Subcutaneous abdominal adipose tissue (tissue), 5 donors: Measurements from ENCODE around the gene FGD3.

ENCODE experiments used
- H3K27ac ChIP-seq: one replicate; pipeline ENCODE4 v1.7.0; 2013; ENCODE audit warnings: low read depth, mild to moderate bottlenecking, inconsistent platforms, low read length, moderate library complexity
- H3K27me3 ChIP-seq, 5 donors: one replicate each; pipeline ENCODE4 v1.7.0; 2013; ENCODE audit warnings: low read length in 5 of 5, inconsistent platforms in 1 of 5; ENCODE audit not compliant: control insufficient read depth in 5 of 5, insufficient read depth in 4 of 5
- H3K36me3 ChIP-seq, 5 donors: one replicate each; pipeline ENCODE4 v1.7.0; 2013; ENCODE audit warnings: low read length in 5 of 5; ENCODE audit not compliant: control insufficient read depth in 5 of 5, insufficient read depth in 5 of 5
- H3K4me1 ChIP-seq, 5 donors: one replicate each; pipeline ENCODE4 v1.7.0; 2013; ENCODE audit warnings: low read length in 5 of 5, mild to moderate bottlenecking in 3 of 5, moderate library complexity in 1 of 5; ENCODE audit not compliant: control insufficient read depth in 5 of 5, insufficient read depth in 5 of 5
- H3K4me3 ChIP-seq, 5 donors: one replicate each; pipeline ENCODE4 v1.7.0; 2013; ENCODE audit warnings: low read length in 5 of 5, low read depth in 1 of 5
- H3K9ac ChIP-seq, 5 donors: one replicate each; pipeline ENCODE4 v1.7.0; 2013; ENCODE audit warnings: low read length in 5 of 5, mild to moderate bottlenecking in 4 of 5, moderate library complexity in 3 of 5
- H3K9me3 ChIP-seq, 5 donors: one replicate each; pipeline ENCODE4 v1.7.0; 2013; ENCODE audit warnings: low read length in 5 of 5; ENCODE audit not compliant: control insufficient read depth in 5 of 5
- donor health status: healthy.
- donor health status: healthy.
- donor health status: healthy.
- donor health status: healthy.
- donor health status: healthy.

The FGD3 gene

DNA sequence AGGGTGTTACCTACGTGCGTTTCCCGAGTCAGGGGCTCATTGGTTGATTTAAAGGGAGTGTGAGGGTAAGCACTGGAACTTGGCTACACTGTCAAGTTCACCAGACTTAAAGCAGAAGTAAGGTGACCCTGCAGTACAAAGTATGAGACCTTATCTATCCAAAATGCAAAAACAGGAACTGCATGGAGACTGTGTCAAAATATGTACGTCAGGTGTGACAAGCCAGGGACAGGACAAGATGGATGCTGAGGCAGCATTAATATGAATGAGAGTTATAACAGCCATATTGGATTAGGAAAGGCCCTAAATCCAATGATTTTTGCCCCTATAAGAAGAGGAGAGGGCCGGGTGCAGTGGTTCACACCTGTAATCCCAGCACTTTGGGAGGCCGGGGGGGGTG, 95.8 kb downstream of the FGD3 start:
- no peak overlapping the region for H3K27ac ChIP-seq

DNA sequence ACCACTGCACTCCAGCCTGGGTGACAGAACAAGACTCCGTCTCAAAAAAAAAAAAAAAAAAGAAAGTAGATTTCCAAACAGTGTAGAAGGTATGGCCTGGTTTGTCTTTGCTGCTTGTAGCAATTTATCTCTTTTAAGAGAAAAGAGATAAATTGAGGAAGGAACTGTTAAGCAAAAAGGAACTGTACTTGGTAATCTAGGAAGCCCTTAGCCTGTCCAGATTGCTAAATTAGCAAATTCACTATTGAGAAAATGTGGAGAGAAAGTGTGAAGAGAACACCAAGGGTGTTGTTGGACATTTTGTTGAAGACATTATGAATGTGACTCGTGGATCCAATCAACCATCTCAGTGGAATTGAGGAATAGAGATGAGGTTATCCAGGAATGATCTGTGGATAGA, 98.2 kb downstream of the FGD3 start:
- H3K4me3 ChIP-seq = no peak overlapping the region
- H3K27me3 ChIP-seq = no peaks in the 10 kb centered on the region
- H3K9me3 ChIP-seq = no peaks in the 10 kb centered on the region
- no peak overlapping the region for H3K27ac ChIP-seq
- H3K4me1 ChIP-seq = peaks cover 0 to 5% (median 0%) of the 10 kb centered on the region in 5 donors
- no peaks in the 10 kb centered on the region for H3K36me3 ChIP-seq
- no peak overlapping the region for H3K9ac ChIP-seq

More for the DNA sequence above, 95.8 kb downstream of the FGD3 start:
- Histone ChIP-seq H3K9me3 (no peaks in the 10 kb centered on the region), H3K4me1 (peaks cover 0 to 11% (median under 1%) of the 10 kb centered on the region in 5 donors), H3K9ac (no peak overlapping the region), H3K36me3 (no peaks in the 10 kb centered on the region), H3K27me3 (peaks cover 0 to 2% (median 0%) of the 10 kb centered on the region in 5 donors), H3K4me3 (no peak overlapping the region)

DNA sequence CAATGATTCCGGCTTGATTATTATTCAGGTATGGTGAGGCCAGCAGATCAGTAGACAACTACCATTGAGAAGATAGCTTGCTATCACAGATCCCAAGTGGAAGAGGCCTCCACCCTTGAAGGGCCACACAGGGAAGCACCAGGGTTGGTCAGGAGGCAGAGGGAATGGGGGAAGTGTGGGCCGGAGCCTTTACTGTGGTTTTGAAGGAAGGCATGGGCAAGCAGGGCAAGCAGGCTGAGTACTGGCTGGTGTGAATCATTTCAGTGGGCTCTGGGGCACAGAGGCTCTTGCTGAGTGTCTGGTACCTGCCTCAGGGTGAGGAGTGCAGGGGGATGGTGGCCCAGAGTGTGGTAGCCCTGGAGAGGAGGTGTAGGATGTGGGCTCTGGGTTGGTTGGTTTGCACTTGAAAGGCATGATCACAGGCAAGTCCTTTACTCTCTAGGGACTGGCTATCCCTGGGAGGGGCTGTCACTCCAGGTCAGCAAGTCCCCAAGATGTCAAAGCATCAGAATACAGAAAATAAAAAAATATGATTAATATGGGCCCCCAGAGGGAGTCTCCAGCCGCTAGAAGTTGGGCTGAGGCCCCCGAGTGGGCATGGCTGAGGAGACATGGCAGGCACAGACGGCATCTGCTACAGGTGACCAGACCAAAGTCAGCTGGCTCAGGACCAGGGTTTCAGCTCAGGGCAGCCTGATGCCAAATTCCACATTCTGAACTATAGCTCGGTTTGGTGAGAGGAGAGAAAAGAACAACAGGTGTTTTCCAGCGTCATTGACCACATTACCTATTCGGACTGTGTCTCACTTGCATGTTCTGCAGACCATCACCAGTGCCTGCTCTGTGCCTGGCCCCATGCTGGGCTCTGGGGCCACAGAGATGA, 101.5 kb downstream of the FGD3 start:
- Histone ChIP-seq H3K4me3 (no peak overlapping the region), H3K27me3 (no peaks in the 10 kb centered on the region), H3K9ac (no peak overlapping the region), H3K4me1 (peaks cover 3 to 9% (median 8%) of the 10 kb centered on the region in 5 donors), H3K36me3 (no peaks in the 10 kb centered on the region), H3K9me3 (no peaks in the 10 kb centered on the region), H3K27ac (no peak overlapping the region)

DNA sequence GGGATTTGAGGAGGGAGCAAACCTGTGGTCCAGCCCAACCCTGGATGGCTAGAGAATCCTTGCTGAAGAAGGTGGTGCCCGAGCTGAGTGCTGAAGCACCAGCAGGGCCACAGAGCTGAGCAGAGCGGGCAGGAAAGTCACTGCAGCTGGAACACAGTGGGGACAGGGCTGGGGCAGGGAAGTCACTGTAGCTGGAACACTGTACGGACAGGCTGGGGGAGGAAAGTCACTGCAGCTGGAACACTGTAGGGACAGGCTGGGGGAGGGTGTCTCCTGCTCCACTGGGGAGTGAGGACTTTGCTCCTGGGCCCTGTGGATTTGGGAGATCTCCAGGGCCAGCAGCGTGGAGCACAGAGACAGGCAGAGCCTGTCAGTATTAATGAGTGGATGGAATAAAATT, 102.2 kb downstream of the FGD3 start:
- Histone ChIP-seq H3K36me3 (no peaks in the 10 kb centered on the region), H3K27ac (no peak overlapping the region)

GRCh38 chr9:93050231-93050630, 102.9 kb downstream of the FGD3 start:
- H3K4me3 ChIP-seq = no peak overlapping the region
- H3K27me3 ChIP-seq = no peaks in the 10 kb centered on the region
- H3K27ac ChIP-seq = no peak overlapping the region
- H3K4me1 ChIP-seq = peaks cover 3 to 16% (median 9%) of the 10 kb centered on the region in 5 donors
- H3K36me3 ChIP-seq = no peaks in the 10 kb centered on the region
- no peaks in the 10 kb centered on the region for H3K9me3 ChIP-seq
- no peak overlapping the region for H3K9ac ChIP-seq

More for the DNA sequence above, 102.2 kb downstream of the FGD3 start:
- H3K9ac ChIP-seq = no peak overlapping the region
- H3K4me1 ChIP-seq = peaks cover 3 to 10% (median 8%) of the 10 kb centered on the region in 5 donors
- no peak overlapping the region for H3K4me3 ChIP-seq
- no peaks in the 10 kb centered on the region for H3K9me3 ChIP-seq
- no peaks in the 10 kb centered on the region for H3K27me3 ChIP-seq

DNA sequence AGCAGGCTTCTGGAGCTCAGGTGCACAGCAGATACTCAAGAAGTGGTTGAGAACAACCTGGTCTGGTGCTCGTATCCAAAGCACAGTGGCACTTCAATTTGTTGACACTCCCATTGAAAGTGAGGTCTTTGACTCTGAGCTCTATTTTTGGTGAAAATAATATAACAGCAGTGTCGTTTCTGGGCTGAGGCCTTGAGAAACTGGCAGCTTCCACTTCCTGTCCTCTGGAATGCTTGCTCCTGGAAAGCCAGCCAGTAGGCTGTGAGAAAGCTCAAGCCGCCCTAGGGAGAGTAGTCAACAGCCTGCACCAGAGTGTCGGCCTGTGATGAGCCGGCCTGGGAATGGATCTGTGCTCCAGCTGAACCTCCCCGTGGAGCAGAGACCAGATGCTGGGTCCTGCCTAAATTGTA, 104.4 kb downstream of the FGD3 start:
- Histone ChIP-seq H3K4me1 (peaks cover 3 to 19% (median 9%) of the 10 kb centered on the region in 5 donors), H3K4me3 (no peak overlapping the region)

DNA sequence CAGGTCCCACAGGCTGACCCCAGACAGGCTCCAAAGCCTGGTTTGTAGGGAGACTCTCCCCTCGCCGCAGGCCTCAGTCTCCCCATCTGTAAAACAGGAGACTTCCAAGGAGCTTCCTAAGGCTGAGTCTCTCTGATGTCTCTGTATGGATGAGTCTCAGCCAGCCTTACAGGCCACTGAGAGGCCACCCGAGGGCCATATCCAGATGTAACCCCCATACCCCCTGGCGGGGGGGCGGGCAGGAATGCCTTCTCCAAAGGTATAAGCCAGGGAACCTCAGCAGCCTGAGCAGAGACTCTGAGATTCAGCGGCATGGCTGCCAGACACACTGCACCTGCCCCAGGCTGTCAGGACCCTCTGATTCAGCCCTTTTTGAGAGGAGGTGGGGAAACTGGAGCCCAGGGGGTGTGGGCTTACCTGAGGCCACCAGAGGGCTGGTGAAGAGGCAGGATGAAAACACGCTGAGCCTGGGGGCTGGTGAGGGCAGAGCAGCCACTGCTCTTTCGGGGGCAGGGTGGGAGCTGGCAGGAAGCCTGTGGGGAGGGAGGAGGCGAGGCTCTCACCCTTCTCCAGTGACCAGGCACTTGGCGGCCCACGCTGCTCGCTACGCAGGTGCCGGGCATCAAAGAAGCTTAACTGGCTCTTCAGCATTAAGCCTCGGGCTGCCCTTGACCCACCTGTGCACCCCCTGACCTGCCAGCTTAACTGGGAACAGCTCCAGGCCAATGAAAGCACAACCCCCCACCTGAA, 105.6 kb downstream of the FGD3 start:
- Histone ChIP-seq H3K9me3 (no peaks in the 10 kb centered on the region), H3K4me3 (no peak overlapping the region), H3K27ac (no peak overlapping the region), H3K4me1 (peaks cover 3 to 19% (median 9%) of the 10 kb centered on the region in 5 donors), H3K36me3 (no peaks in the 10 kb centered on the region), H3K27me3 (no peaks in the 10 kb centered on the region), H3K9ac (no peak overlapping the region)

More for the DNA sequence above, 104.4 kb downstream of the FGD3 start:
- no peaks in the 10 kb centered on the region for H3K27me3 ChIP-seq
- no peaks in the 10 kb centered on the region for H3K36me3 ChIP-seq
- H3K27ac ChIP-seq = no peak overlapping the region
- H3K9ac ChIP-seq = peak overlapping the region in 2 of 5 donors; percentile 2 to 8
- H3K9me3 ChIP-seq = no peaks in the 10 kb centered on the region

GRCh38 chr9:93053781-93054331, 106.5 kb downstream of the FGD3 start:
- no peaks in the 10 kb centered on the region for H3K9me3 ChIP-seq
- H3K9ac ChIP-seq = no peak overlapping the region
- H3K4me3 ChIP-seq = no peak overlapping the region
- no peaks in the 10 kb centered on the region for H3K36me3 ChIP-seq
- no peak overlapping the region for H3K27ac ChIP-seq
- no peaks in the 10 kb centered on the region for H3K27me3 ChIP-seq
- peaks cover 3 to 22% (median 12%) of the 10 kb centered on the region in 5 donors for H3K4me1 ChIP-seq

- H3K9ac ChIP-seq = no peak overlapping the region
- no peak overlapping the region for H3K27ac ChIP-seq
- no peaks in the 10 kb centered on the region for H3K36me3 ChIP-seq
- no peaks in the 10 kb centered on the region for H3K9me3 ChIP-seq
- H3K4me3 ChIP-seq = no peak overlapping the region
- peaks cover 0 to 8% (median 0%) of the 10 kb centered on the region in 5 donors for H3K27me3 ChIP-seq
- peaks cover 6 to 32% (median 20%) of the 10 kb centered on the region in 5 donors for H3K4me1 ChIP-seq
Measured at GRCh38 chr9:93054758-93055704, 107.7 kb downstream of the FGD3 start.
